GM12878 (cell line): Measurements from ENCODE around the gene TXNDC9. TPM values are rescaled to one million over a fixed set of nuclear protein-coding genes. Genes with fewer than 3 reads are reported as not detected.

Experiments used
- ATAC-seq: fragments of 200-7000 bp; cut with Tn5 transposase; 3 replicates; pipeline ENCODE4 v1.9.1; 2020; ENCODE audit warnings: mild to moderate bottlenecking, moderate library complexity
- BruUV-seq: library from RNA; stranded (reverse); fragments of 400-500 nt; replicated peaks from 2 replicates; lab custom pipeline; 2021; lab: Mats Ljungman, UMichigan
- CTCF ChIA-PET: fragments of 300-600 bp; sonication (Branson Sonifier 250); formaldehyde crosslinking; extraction: SDS; loops from one replicate; lab custom pipeline; 2021; ENCODE audit warnings: inconsistent platforms; lab: Yijun Ruan, JAX
- POLR2A ChIA-PET: fragments of 350-600 bp; formaldehyde crosslinking; extraction: SDS; loops from one replicate; lab custom pipeline; 2021; ENCODE audit warnings: inconsistent platforms; lab: Charles Lee
- RAD21 ChIA-PET: fragments of 300-600 bp; sonication (Branson Sonifier 250); formaldehyde crosslinking; loops from one replicate; lab custom pipeline; 2023; ENCODE audit warnings: antibody characterized with exemption; ENCODE audit not compliant: unreplicated experiment; lab: Charles Lee
- SMC1A ChIA-PET: fragments of 300-600 bp; sonication (Branson Sonifier 250); formaldehyde crosslinking; loops from one replicate; lab custom pipeline; 2023; ENCODE audit not compliant: unreplicated experiment, uncharacterized antibody; lab: Charles Lee
- DNase-seq: peaks from one replicate; pipeline ENCODE4 v3.0.0-alpha.2; 2011; ENCODE audit warnings: low read depth, low spot score
- FAIRE-seq: peaks from 3 replicates; lab custom pipeline; 2011; peaks lifted over from hg19 to GRCh38; lab: Jason Lieb, UNC
- H2AFZ ChIP-seq: 2 replicates; pipeline ENCODE4 v1.6.0; 2011; ENCODE audit warnings: low read depth, low read length, control low read depth; ENCODE audit not compliant: control insufficient read depth
- H3K27ac ChIP-seq: 2 replicates; pipeline ENCODE4 v1.5.1; 2011; ENCODE audit warnings: control low read depth; ENCODE audit not compliant: control insufficient read depth, insufficient read depth
- H3K27me3 ChIP-seq, 2 experiments: replicated peaks in 1 of 2; 2 replicates each; pipeline versions ENCODE4 v1.6.0 to v1.6.1; 2011; ENCODE audit warnings: low read length in 1 of 2; ENCODE audit not compliant: control insufficient read depth in 2 of 2, insufficient read depth in 2 of 2
- H3K36me3 ChIP-seq, 2 experiments: 2 replicates each; pipeline ENCODE4 v1.5.1; 2011; ENCODE audit warnings: low read length in 1 of 2; ENCODE audit not compliant: control insufficient read depth in 2 of 2, insufficient read depth in 2 of 2
- H3K4me1 ChIP-seq: 2 replicates; pipeline ENCODE4 v1.6.1; 2011; ENCODE audit warnings: mild to moderate bottlenecking, low read length, moderate library complexity, mixed read lengths; ENCODE audit not compliant: control insufficient read depth, insufficient read depth
- H3K4me2 ChIP-seq: 2 replicates; pipeline ENCODE4 v1.6.0; 2011; ENCODE audit warnings: control low read depth; ENCODE audit not compliant: control insufficient read depth, insufficient read depth
- H3K4me3 ChIP-seq: fragments of 200-600 bp; sonication (generic); 2 replicates; pipeline ENCODE4 v1.5.1; 2016
- H3K79me2 ChIP-seq: 2 replicates; pipeline ENCODE4 v1.6.0; 2011; ENCODE audit warnings: low read length; ENCODE audit not compliant: control insufficient read depth, insufficient read depth
- H3K9ac ChIP-seq: 2 replicates; pipeline ENCODE4 v1.8.0; 2011; ENCODE audit warnings: low read length, control low read depth, mixed read lengths; ENCODE audit not compliant: control insufficient read depth, insufficient read depth
- H3K9me3 ChIP-seq: replicated peaks from 3 replicates; pipeline ENCODE4 v1.5.1; 2011; ENCODE audit warnings: mild to moderate bottlenecking, low read length; ENCODE audit not compliant: control insufficient read depth, insufficient read depth
- H4K20me1 ChIP-seq: 2 replicates; pipeline ENCODE4 v1.6.0; 2011; ENCODE audit not compliant: control insufficient read depth, insufficient read depth
- CTCF ChIP-seq, 3 experiments: IDR thresholded peaks in 2 of 3; conservative IDR thresholded peaks in 1 of 3; 2 replicates each; pipeline ENCODE4 v1.5.1; 2011; ENCODE audit warnings: low read depth in 3 of 3, low read length in 3 of 3, mild to moderate bottlenecking in 3 of 3, control low read depth in 2 of 3, moderate library complexity in 2 of 3, inconsistent platforms in 1 of 3, mixed read lengths in 1 of 3; ENCODE audit not compliant: control insufficient read depth in 2 of 3, insufficient read depth in 1 of 3; ENCODE audit errors: extremely low read depth in 1 of 3
- DPF2 ChIP-seq: fragments of 450-650 bp; IDR thresholded peaks from 2 replicates; pipeline ENCODE4 v1.6.1; 2017; ENCODE audit warnings: mild to moderate bottlenecking
- EP300 ChIP-seq, 2 experiments: fragments of 150-350 bp in 1 of 2; IDR thresholded peaks; 2 replicates each; pipeline ENCODE4 v1.6.1; 2011 to 2012; ENCODE audit warnings: low read depth in 2 of 2, low read length in 2 of 2, borderline replicate concordance in 1 of 2, improper control_type of control experiment in 1 of 2, inconsistent platforms in 1 of 2; ENCODE audit not compliant: control insufficient read depth in 1 of 2
- ETV6 ChIP-seq, 2 experiments: fragments of 450-650 bp in 1 of 2; IDR thresholded peaks in 1 of 2; conservative IDR thresholded peaks in 1 of 2; 2 replicates each; pipeline ENCODE4 v1.6.1; 2014; ENCODE audit warnings: antibody characterized with exemption in 1 of 2, borderline replicate concordance in 1 of 2, low read depth in 1 of 2, mild to moderate bottlenecking in 1 of 2, moderate library complexity in 1 of 2
- SIX5 ChIP-seq: IDR thresholded peaks from 2 replicates; pipeline ENCODE4 v1.6.1; 2011; ENCODE audit warnings: mild to moderate bottlenecking, low read depth, low read length, moderate library complexity; ENCODE audit not compliant: severe bottlenecking
- SMC3 ChIP-seq: IDR thresholded peaks from 2 replicates; pipeline ENCODE4 v1.6.1; 2011; ENCODE audit warnings: low read length, improper control_type of control experiment, borderline replicate concordance
- USF2 ChIP-seq: IDR thresholded peaks from 2 replicates; pipeline ENCODE4 v1.6.1; 2011; ENCODE audit warnings: low read depth, low read length, improper control_type of control experiment, borderline replicate concordance
- ZBED1 ChIP-seq: IDR thresholded peaks from 2 replicates; pipeline ENCODE4 v1.6.1; 2016; ENCODE audit warnings: borderline replicate concordance
- WGBS: methylation state at CpG from one replicate; pipeline ENCODE4 v1.1.6; 2016; ENCODE audit warnings: low lambda C conversion rate; ENCODE audit not compliant: insufficient replicate concordance, insufficient coverage; ENCODE audit errors: missing lambda C conversion rate; 5-methylcytosine and 5-hydroxymethylcytosine counted together
- in situ Hi-C: fragments of 300-500 bp; cut with MboI; formaldehyde crosslinking; loops from 9 replicates; pipeline ENCODE4 v1.14.3; 2018; ENCODE audit warnings: mixed read lengths
- intact Hi-C: fragments of 100-400 bp; cut with micrococcal nuclease; formaldehyde crosslinking; loops from one replicate; pipeline ENCODE4 v1.14.2; 2022; ENCODE audit not compliant: unreplicated experiment
- polyA plus RNA-seq, 11 experiments: library from polyadenylated mRNA; depleted of rRNA in 4 of 11; unstranded in 6 of 11; stranded (reverse) in 5 of 11; fragments of >200 nt; fragmentation: Nextera tagmentation in 4 of 11; fragmentation: Illumina TruSeq in 1 of 11; extraction: Ambion mirVana in 4 of 11; extraction: Trizol in 1 of 11; gene quantifications; 1 replicate in 1 of 11; 2 replicates in 10 of 11; pipeline versions ENCODE4 v1.2.1 to v1.2.3, GENCODE V29; 2011 to 2016; ENCODE audit warnings: inconsistent platforms in 2 of 11, missing spikeins in 2 of 11, low read depth in 1 of 11
- total RNA-seq, 4 experiments: library from RNA; depleted of rRNA in 3 of 4; stranded (reverse); fragments of >200 nt in 3 of 4; fragmentation: Illumina TruSeq in 1 of 4; extraction: Trizol in 1 of 4; gene quantifications; 2 replicates each; pipeline versions ENCODE4 v1.2.1 to v1.2.3, GENCODE V29; 2013 to 2021

The TXNDC9 gene
- total and polyA plus RNA-seq, 10 of the 15 experiments (the other 5 are each of a cell fraction or from before 2014, with no cell fraction given) = 27.0 to 170 (median 50.9) TPM

GRCh38 chr2:99285526-99285925 is 50.6 kb downstream of the TXNDC9 start:
- Histone ChIP-seq H3K4me2 (no peak overlapping the region), H3K4me1 (no peaks in the 10 kb centered on the region), H2AFZ (no peak overlapping the region), H3K27me3 (no peaks in the 10 kb centered on the region), H3K4me3 (no peak overlapping the region)
- DNase-seq = no peak
- POLR2A ChIA-PET = no interaction called here
- intact Hi-C loops = no loop called here
- in situ Hi-C loops = no loop called here
- TF ChIP-seq ZBED1 (no peak), USF2 (no peak), CTCF (IDR thresholded peaks at IDR 0.05 in 2 of 3, conservative IDR thresholded peaks at IDR 0.05 in 1 of 3; ENCODE audit: control insufficient read depth in 2 of 3, extremely low read depth in 1 of 3, insufficient read depth in 1 of 3, low read depth in 3 of 3, low read length in 3 of 3) (no peak), SMC3 (no peak), DPF2 (no peak), SIX5 (no peak), EP300 (IDR thresholded peaks at IDR 0.05; ENCODE audit: borderline replicate concordance in 1 of 2, control insufficient read depth in 1 of 2, low read depth in 2 of 2, low read length in 2 of 2) (no peak), ETV6 (conservative IDR thresholded peaks at IDR 0.05 in 1 of 2, IDR thresholded peaks at IDR 0.05 in 1 of 2; ENCODE audit: borderline replicate concordance in 1 of 2, low read depth in 1 of 2) (no peak)
- TF ChIP-seq, all 136 proteins: peak for 0
- ChIA-PET CTCF (no interaction called here), SMC1A (no interaction called here), RAD21 (no interaction called here)
- H3K9me3 ChIP-seq = no peaks in the 10 kb centered on the region
- H3K36me3 ChIP-seq = no peaks in the 10 kb centered on the region
- no peak for ATAC-seq
- H3K9ac ChIP-seq = no peak overlapping the region
- no peaks in the 10 kb centered on the region for H3K79me2 ChIP-seq
- WGBS = 94% methylated on average over 7 of the region's 7 CpGs
- BruUV-seq = no TSS peak
- H3K27ac ChIP-seq = no peak overlapping the region
- no peaks in the 10 kb centered on the region for H4K20me1 ChIP-seq
- no peak for FAIRE-seq
